Activated CD4-positive, alpha-beta T cell treated with anti-CD3 and anti-CD28 coated beads, Interleukin-2, amount 50 U/mL, for 16 hours (primary cell): ENCODE results near the gene SCARB1.

Experiments used
- DNase-seq: peaks from one replicate; pipeline ENCODE4 v3.0.0-alpha.2; 2020

The SCARB1 gene

GRCh38 chr12:124861898-124862676 lies 1.6 kb downstream of the SCARB1 start:
- DNase-seq: peak; percentile 49

- DNase-seq: no peak
These were observed 2.2 kb downstream of the SCARB1 start for GRCh38 chr12:124861492-124861891.

DNA sequence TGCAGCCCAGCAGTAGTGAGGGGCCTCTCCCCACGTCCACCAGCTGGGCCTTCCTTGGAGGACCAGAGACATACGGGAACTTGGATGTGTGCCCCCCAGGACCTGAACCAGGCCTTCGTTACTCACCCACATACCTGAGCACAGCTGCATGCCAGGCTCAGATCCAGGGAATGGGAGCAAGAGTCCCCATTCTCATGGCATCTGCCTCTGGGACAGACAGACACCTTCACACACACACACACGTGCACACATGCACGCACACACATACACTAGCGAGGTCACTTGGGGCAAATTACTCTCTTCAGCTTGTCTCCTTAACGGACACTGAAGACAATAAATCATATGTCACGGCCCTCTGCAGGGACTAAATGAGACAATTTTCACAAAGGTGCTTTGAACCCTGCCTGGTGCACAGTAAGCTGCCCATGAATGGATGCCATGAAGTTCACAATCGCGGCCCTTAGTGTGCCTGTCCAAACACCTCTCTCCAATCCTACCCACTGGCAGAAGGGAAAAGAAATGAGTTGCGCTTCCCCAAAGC lies 5.7 kb downstream of the SCARB1 start:
- no peak for DNase-seq

GRCh38 chr12:124856842-124857178 lies 6.9 kb downstream of the SCARB1 start:
- DNase-seq: no peak

DNA sequence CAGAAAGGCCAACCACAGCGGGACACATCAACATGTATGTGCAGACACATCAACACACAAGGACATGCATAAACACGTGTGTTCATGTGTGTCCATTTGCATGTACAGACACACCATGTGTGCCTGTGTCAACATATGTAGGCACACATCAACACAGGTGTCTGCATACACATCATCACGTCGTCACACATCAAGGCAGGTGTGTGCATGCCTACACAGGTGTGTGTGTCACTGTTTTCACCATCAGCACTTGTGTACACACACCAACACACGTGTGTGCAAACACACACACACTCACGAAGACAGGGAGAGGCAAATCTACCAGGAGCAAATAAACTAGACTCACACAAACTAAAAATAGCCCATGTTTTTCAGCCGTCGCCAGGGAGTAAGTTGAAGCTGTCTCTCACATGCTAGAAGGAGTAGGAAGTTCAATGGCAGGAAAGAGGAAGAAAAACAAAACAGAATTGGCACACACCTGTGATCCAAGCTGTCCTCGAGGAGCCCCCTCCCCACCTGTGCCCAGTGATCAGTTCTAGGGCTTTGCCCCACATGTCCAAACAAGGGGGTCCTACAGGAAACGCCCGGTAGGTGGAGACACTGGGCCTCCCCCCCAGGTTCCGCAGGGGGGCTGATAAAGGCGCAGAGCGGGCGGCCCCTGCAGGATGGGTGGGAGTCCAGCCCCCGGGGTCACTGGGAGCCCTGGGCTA lies 7.4 kb downstream of the SCARB1 start:
- DNase-seq: no peak

GRCh38 chr12:124855275-124855957 lies 8.2 kb downstream of the SCARB1 start:
- DNase-seq: no peak

DNA sequence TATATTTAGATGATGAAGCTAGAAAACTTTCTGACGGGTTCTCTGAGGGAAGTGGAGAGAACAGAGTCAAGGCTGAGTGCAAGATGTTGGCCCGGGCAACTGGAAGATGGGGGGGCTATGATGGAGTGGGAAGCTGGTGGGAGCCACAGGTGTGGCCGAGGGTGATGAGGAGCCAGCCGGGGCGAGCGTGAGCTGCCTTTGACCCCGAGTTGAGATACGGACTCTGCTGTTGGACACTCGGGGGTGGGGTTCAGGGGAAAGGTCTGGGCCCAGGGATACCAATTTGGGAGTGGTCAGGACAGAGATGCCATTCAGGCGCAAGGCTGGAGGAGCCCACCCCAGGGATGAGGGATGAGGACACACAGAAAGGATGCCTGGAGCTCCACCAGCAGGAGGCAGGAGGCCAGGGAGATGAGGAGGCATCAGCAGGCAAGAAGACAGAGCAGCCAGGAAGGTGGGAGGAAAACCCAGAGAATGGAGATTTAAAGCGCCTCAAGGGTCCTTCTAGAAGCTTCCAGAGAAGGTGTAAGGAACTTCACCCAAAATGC lies 9.0 kb downstream of the SCARB1 start:
- no peak for DNase-seq

DNA sequence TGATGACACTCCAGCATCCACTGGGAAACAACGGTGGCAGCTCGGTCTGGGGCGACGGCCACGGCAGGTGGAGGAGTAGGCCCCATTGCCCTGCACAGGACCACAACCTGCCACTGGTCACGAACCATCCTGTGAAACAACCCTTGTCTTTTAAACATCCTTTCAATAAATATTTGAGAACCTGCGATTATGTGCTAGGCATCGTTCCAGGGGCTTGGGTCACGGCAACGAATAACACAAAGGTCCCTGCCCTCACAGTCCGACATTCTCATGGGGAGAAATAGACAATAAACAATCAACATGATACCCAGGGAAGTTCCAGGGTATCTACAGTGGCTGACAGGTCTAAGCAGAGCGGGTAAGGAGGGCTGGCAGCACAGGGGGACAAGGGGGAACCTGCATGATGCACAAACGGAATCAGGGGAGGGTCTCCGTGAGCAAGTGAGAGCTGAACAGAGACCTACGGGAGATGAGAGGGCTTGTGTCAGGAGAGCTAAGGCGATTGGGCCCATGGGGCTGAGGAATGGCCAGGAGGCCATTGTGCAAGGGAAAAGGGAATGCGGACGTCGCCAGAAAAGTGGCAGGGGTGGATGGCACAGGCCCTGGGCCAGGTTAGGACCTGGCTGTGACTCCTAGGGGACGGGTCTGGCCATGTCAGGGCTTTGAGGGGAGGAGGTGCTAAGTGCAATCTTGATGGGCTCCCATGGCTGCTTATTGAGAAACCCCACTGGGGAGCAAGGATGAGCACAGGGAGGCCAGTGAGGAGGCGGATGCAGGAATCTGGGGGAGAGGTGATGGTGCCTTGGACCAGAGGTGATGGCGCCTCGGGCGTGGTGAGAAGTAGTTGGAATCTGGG lies 9.7 kb downstream of the SCARB1 start:
- DNase-seq: no peak

DNA sequence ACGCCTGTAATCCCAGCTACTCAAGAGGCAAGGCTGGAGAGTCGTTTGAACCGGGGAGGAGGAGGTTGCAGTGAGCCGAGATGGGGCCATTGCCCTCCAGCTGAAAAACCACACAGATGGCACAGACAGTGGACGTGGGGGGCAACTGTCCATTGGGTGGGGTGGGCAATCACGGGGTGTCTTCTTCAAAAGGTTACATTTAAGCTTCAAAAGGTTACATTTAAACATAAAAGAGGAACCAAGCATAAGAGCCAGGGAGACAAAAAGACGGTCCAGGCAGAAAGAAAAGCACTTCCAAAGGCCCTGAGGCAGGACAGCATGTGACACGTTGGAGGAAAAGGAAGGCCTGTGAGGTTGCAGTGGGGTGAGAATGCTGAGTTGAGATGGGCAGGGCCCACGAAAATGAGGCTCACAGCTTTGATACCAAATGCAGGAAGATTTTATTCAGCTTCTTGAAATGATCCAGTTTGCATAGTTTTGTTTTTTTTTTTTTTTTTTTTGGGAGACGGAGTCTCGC lies 10.7 kb downstream of the SCARB1 start:
- no peak for DNase-seq

DNA sequence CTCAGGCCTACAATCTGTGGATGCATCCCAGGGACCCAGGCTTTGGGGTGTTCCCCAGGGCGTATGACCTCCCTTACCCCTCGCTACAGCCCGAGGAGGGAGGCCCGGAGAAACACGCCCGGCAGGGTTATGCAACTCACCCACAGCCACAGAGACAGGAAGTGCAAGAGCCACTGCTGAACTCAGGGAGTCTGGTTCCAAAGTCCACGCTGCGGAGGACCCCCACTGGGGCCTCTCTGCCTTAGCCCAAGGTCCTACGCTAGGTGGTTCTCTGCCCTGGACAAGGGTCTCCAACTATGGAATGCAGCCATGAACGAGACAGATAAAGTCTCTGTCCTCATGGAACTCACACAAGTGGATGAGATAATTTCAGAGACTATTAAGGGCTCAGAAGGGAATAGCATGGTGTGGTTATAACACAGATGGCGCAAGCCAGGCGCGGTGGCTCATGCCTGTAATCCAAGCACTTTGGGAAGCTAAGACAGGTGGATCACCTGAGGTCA lies 11.3 kb downstream of the SCARB1 start:
- no peak for DNase-seq

DNA sequence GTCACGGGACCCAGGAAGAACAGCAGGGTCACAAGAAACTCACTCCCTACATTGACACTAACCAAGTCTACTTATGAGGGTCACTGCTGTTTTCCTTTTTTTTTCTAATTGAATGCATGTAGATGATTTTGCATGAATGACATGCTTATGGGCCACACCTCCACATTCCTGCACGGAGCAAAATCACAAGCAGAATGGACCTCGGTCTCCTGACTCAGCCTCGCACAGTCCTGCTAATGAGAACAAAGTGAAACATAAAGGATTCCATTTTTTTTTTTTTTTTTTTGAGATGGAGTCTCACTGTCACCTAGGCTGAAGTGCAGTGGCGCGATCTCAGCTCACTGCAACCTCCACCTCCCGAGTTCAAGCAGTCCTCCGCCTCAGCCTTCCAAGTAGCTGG lies 12.3 kb downstream of the SCARB1 start:
- DNase-seq: no peak

GRCh38 chr12:124849382-124849781 lies 14.3 kb downstream of the SCARB1 start:
- no peak for DNase-seq

DNA sequence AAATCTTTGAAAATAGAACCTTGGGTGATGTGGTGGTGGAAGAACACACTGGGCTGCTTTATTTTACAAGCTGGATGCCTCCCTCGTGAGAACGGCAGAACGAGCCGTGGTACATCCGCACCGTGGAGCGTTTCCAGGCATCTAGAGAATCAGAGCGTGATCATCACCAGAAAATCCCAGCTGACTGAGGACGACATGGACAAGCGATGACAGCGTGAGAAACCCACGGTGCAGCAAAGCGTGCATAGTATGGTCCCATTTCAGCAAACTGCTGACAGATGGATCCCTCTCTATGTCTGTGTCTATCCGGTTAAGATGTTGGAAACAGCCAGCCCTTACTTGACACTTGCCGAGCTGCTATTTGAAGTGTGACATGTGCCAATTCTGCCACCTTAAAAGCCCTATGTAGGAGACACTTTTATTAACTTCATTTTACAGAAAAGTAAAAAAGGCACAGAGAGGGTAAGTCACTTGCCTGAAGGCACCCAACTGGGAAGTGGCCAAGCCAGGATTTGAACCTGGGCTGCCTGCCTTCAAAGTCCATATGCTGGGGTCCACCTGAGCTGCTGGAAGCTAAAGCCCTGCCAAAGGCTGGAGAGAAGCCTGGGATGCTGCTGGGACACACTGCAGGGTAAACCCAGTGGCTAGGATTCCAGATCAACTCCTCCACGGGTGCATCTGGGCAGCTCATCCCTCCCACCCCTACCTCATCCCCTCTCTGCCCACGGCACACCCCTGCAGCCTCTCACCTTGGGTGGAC lies 14.9 kb downstream of the SCARB1 start:
- DNase-seq: no peak

GRCh38 chr12:124847113-124848074 lies 16.3 kb downstream of the SCARB1 start:
- no peak for DNase-seq

GRCh38 chr12:124844411-124845397 lies 19.0 kb downstream of the SCARB1 start:
- DNase-seq: no peak

- no peak for DNase-seq
These were observed 20.7 kb downstream of the SCARB1 start for GRCh38 chr12:124842800-124843510.

DNA sequence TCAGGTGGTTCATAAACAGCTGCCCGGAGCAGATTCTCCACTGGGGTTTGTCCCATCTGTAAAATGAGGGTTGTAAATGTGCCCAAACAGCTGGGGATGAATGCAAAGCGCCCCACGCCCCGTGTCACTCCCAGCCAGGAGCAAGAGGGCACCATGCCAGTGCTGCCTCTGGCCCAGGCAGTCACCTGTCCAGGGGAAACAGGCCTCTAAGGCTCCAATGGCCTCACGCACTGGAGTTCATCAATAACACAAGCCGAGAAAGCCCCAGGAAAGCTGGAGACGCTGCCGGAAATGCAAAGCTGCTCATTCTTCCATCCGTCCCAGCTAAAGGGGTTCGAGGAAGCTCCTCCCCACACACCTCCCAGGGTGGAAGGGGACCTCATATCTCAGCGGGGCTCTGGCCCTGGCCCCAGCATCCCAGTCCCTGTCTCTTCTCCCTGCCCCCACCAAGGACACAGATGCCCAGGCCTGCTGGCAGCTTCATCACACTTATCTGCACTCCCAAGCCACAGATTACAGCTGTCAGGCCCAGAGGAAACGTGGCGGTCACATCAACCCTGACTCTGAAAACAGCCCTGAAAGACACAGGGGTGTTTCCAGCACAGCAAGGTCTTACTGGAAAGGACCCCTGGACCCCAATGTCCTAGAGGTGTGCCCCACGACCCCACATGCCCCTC lies 21.5 kb downstream of the SCARB1 start:
- DNase-seq: no peak
